ENCODE data around the gene PMPCA.

PMPCA gene

DNA sequence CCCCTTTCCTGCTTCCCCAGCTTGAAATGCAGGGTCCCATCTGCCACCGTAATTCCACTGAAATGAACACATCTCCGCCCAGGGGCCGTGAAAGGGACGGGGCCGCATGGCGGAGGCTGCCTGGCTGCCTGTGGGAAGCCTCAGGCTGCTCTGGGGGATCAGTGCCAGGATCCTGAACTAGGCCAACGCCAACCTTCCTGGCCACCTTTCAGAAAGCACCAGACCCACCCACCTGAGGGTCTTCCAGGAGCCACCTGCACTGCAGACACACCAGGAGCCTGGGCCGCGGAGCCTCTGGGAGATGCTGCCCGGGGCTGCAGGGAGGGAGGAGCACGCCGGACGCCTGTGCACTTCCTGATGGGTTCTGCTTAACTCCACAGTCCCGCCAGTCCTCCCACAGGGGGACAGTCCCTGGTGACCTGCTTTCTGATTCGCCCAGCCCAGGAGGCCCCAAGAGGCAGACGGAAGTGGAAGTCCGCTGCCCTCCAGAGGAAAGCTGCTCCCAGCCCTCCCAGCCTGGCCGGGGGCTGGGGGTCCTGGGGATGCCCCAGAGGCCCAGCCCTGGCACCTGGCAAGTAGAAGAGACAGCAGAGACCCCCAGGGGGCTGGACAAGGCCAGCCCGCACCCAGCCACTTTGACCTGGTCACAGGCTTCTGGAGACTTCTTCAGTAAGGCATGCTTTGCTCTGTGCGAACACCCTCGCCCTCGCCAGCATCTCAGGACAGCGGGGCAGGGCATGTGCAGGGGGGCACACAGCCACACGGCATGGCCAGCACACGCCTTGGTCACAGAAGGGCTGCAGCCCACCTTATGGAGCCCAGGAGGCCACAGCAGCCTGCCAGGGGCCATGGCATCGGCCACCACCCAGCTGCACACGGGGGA, 36.9 kb upstream of the PMPCA start, which contains the start of gene CARD9:
Gene CARD9 (minus strand): TSS at position 370 of the 883 bp plus-strand sequence. CDS start 1,591 bp downstream, outside the sequence.
- no peak for DNase-seq (ENCODE audit: low read depth)

DNA sequence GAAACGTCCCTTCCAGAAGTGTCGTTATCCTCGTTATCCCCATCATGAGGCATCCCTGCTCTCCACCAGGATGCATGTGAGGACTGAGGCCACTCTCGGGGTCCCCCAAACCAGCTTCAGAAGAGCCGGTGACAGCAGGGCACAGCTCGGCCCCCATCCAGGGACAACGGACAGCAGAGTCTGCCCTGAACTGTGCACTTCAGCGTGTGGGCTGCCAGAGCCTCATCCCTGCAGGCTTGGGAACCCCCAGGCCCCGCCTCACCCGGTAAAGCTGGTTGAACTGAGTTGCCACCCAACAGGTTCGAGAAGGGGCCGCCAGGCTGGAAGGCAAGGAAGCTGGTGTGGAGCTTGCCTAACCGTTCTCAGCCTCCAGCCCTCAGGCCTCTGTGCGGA, 36.3 kb upstream of the PMPCA start:
- no peak for DNase-seq (ENCODE audit: low read depth)

GRCh38 chr9:136375096-136375495, 35.4 kb upstream of the PMPCA start:
- DNase-seq (ENCODE audit: low read depth), result no peak

GRCh38 chr9:136376457-136376856, 34.0 kb upstream of the PMPCA start:
- DNase-seq (ENCODE audit: low read depth), result no peak

GRCh38 chr9:136377341-136378169, 32.9 kb upstream of the PMPCA start:
- no peak for DNase-seq (ENCODE audit: low read depth)

DNA sequence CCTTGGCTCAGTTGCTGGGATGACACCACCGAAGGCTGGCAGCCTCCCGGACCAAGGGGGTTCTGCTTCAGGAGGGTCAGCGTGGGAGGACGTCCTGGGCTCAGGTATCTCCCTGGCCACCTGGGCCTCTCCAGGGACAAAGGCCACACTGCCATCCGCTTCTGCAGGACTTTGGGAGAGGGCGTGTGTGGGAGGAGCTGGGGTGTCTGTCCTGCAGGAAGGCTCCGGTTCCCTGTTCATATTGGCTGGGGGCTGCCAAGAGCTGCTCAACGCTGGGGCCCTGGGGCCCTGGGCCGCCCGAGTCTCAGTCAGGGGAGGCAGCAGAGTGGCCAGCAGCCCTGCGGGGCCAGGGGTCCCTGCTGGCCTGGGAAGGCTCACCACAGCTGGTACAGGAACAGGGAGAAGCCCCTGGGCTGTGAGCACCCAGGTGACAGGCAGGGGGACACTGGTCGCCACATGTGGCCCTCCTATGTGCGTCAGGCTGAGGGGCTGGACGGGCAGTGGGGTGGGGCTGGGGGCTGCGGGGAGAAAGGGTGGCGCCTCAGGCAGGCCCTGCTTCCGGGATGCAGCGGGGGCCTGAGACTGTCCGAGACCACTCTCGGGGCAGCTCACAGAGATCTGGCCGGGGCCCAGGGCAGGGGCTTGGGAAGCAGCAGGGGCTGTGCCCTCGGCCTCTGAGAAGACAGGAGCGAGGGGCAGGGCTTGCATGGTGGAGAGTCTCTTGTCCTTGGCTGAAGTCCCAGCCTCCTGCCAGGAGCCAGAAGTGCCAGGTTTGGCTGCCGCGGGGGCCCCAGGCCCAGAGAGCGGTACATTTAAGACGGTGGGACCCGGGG, 32.1 kb upstream of the PMPCA start:
- no peak for DNase-seq (ENCODE audit: low read depth)

DNA sequence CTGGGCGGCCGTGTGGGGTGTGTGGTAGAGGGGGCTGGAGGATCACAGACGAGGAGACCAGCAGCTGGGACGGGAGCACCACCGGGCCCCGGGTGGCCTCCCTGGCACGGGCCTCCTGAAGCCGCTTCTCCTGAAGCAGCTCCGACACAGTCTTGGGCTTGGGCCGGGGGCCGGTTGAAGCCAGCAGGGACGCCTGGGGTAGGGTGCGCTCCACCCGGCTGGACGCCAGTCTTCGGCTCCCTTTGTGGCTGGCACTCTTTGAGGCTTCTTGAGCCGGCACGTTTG, 31.5 kb upstream of the PMPCA start:
- no peak for DNase-seq (ENCODE audit: low read depth)

GRCh38 chr9:136379401-136379800, 31.1 kb upstream of the PMPCA start:
- DNase-seq (ENCODE audit: low read depth), result no peak

DNA sequence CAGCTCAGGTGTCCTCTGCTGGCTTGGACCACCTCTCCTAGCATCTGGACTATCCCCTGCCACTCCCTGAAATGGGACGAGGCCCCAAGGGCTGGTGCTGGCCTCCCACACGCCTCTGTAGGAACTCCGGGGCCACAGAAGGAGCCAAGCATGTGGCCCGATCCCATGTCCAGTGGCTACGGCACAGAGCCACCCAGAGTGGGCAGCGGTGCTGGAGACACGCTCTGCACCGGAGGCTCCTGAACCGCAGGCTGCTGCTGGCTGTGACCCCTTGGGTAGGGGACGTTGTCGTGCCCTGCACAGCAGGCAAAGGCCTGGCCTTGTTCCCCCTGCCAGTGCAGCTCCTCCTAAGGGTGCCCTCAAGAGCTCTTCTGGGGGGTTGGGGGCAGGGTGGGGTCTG, 30.6 kb upstream of the PMPCA start:
- no peak for DNase-seq (ENCODE audit: low read depth)

- DNase-seq (ENCODE audit: low read depth), result no peak
These were observed 30.1 kb upstream of the PMPCA start for GRCh38 chr9:136380381-136380780.

DNA sequence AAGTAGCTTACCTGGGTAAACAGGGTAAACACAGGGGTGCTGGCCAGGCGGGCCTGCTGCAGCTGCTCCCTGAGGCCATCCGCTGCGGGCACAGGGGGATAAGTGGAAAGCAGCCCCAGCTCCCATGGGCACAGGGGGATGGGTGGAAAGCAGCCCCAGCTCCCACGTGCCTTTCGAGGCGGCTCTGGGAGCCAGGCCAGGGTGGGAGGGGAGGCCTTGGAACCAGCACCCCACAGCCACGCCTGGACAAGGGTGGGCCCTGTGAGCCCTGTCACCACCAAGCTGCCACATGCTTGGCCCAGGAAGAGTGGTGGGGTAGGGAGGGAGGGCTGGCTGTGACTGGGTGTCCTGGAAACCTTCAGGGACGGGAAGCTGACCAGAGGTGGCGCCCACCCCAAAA, 29.1 kb upstream of the PMPCA start:
- no peak for DNase-seq (ENCODE audit: low read depth)

- no peak for DNase-seq (ENCODE audit: low read depth)
These were observed 28.4 kb upstream of the PMPCA start for GRCh38 chr9:136381966-136382513.

- no peak for DNase-seq (ENCODE audit: low read depth)
These were observed 27.0 kb upstream of the PMPCA start for GRCh38 chr9:136383436-136383835.

DNA sequence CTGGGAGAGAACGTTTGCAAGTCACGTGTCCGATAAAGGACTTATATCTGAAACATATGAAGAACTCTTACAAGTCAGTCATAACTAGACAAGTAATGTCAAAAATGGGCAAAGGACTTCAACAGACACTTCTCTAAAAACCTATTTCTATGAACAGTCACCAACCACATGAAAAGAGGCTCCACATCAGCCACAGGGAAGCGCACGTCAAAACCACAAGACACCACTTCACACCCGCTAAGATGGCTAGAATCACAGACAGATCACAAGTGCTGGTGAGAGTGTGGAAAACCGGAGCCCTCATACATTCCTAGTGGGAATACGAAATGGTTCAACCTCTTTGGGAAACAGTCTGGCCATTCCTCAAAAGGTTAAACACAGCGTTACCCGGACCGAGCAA, 25.4 kb upstream of the PMPCA start:
- DNase-seq (ENCODE audit: low read depth), result no peak

DNA sequence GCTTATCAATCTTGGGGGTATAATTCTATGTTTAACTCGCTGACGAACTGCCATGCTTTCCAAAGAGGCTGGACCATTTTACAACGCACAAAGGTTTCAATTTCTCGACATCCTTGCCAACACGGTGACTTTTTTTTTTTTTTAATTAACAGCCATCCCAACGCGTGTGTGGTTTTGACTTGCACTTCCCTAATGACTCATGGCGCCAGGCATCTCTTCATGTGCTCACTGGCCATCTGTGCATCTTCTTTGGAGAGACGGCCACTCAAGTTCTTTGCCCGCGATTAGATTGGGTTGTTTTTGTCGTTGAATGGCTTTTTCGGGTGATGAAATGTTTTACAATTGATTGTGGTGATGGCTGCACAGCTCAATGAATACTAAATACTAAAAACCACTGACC, 24.4 kb upstream of the PMPCA start:
- DNase-seq (ENCODE audit: low read depth), result no peak

- no peak for DNase-seq (ENCODE audit: low read depth)
These were observed 23.2 kb upstream of the PMPCA start for GRCh38 chr9:136387217-136387616.

- no peak for DNase-seq (ENCODE audit: low read depth)
These were observed 21.1 kb upstream of the PMPCA start for GRCh38 chr9:136389396-136389795.

GRCh38 chr9:136391737-136392537, 18.5 kb upstream of the PMPCA start:
- no peak for DNase-seq (ENCODE audit: low read depth)

- DNase-seq (ENCODE audit: low read depth), result no peak
These were observed 17.7 kb upstream of the PMPCA start for GRCh38 chr9:136392538-136393449.

DNA sequence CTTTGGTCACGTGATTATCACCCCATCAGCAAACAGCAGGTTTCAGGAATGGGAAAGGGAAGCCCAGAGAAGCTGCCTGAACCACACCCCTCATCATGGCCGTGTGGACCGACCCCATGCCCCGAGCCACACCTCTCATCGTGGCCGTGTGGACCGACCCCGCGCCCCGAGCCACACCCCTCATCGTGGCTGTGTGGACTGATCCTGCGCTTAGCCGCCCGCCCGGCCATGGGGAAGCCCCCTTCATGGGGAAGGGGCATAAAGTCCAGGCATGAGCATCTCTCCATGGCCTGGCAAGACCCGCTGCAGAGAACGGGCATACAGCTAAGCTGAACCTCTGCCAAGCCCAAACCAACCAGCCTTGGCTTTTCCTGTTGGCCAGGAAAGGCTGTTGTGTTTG, 16.9 kb upstream of the PMPCA start:
- DNase-seq (ENCODE audit: low read depth), result no peak
